Mesenteric fat pad (tissue), 1 donor: ENCODE measurements around the gene OTOG. TPM values are rescaled to one million over a fixed set of nuclear protein-coding genes. Genes with fewer than 3 reads are reported as not detected.

Source experiments
- DNase-seq: peaks from one replicate; pipeline ENCODE4 v3.0.0-alpha.2; 2020; ENCODE audit warnings: low spot score
- total RNA-seq: library from RNA; stranded (reverse); fragmentation: NEBNext Ultra II Directional; extraction: Animal tissue kit (Norgen Biotek cat#: 25700); gene quantifications from one replicate; pipeline ENCODE4 v1.2.1, GENCODE V29; 2021
- donor health status: DM: yes; HTN: yes; CAD: no.

OTOG gene
- total RNA-seq, 1 donor from 2014 or later, result not detected

- no peak for DNase-seq
Measured at GRCh38 chr11:17580271-17580670, 33.2 kb downstream of the OTOG start.

GRCh38 chr11:17581036-17581731 is 34.1 kb downstream of the OTOG start:
- DNase-seq, result peak; percentile 22

- no peak for DNase-seq
Measured at GRCh38 chr11:17581732-17582053, 34.6 kb downstream of the OTOG start.

- DNase-seq, result peak; percentile 72
Measured at GRCh38 chr11:17585911-17586695, 39.0 kb downstream of the OTOG start.

GRCh38 chr11:17588166-17588565 is 41.1 kb downstream of the OTOG start:
- peak; percentile 60 for DNase-seq

DNA sequence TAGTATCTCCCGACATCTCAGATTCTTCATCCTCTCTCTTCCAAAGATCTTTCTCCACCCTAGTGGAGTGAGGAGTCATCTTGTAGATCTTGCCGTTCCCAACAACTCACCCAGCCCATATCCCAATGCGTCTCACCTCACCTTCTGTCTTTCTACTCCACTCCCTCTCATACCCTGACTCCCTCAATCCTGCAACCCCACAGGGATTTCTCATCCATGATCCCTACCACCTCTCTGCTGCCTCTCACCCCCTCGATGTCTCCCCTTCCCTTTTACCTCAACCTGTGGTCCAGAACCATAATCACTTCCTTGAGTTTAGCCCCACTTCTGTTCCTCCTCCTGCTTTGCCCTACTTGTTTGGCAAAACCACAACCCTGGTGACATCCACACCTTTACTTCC is 41.7 kb downstream of the OTOG start:
- peak; percentile 37 for DNase-seq

- DNase-seq, result peak; percentile 69
Measured at GRCh38 chr11:17590463-17590862, 43.4 kb downstream of the OTOG start.

DNA sequence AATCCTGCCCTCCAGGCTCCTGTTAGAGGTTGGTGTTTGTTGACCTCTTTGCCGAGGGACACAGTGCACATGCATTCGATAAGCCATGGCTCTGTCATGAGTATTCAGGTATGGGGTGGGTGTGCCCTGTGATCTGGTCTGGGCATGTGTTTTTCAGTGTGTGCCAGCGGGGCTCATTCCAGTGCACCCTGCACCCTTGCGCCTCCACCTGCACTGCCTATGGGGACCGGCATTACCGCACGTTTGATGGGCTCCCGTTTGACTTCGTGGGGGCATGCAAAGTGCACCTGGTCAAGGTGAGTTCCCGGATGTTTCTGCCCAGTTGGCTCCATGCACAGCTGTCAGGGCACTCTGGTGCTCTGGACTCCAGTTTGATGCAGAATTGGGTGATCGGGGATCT is 44.2 kb downstream of the OTOG start:
- peak; percentile 68 for DNase-seq

DNA sequence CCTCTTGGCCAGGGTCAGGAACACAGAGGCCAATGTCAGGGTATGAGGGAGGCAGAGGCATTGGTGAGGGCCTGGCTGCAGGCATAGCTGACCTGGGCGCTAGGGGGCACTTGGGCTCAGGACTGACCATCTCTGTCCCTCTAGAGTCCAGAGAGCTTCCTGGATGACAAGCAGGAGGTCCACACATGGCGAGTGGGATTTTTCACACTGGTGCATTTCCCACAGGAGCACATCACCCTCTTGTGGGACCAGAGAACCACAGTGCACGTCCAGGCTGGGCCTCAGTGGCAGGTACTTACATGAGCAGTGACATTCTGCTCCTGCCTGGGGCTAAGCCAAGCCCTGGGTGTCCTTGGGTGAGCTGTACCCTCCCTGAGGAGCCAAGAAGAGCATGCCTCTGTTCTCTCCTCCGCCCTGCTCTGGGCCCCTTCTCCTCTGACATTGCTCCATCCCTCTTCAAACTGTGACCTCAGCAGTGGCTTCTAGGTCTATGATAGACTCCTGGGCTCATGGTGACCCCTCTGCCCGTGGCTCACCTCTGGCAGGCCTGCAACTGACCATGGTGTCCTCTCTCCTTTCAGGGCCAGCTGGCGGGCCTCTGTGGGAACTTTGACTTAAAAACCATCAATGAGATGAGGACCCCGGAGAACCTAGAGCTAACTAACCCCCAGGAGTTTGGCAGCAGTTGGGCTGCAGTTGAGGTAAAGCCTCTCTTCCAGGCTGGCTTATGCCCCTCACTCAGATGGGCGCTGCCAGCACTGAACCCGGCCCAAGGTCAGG is 46.6 kb downstream of the OTOG start:
- peak; percentile 71 for DNase-seq

DNA sequence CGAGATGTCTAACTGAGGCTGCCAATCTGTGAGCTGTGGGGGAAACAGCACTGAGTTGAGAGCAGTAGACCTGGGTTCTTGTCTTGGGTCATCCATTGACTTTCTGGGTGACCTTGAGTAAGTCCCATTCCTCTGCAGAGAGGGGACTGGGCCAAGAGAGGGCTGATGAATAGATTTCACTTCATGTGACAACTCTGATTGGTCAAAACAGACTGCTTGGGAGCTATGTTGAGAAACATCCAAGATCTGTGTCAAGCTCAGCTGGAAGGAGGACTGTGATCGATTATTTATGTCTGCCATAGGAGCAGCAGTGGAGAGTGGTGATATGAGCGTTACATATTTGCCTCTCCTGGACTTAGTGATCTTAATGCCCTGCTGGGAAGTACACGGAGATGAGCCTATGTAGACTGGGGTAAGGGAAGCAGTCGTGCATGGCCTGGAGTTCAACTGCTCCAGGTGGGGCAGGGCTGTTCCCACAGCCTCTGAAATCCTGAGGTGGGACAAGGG is 47.7 kb downstream of the OTOG start:
- DNase-seq, result no peak

DNA sequence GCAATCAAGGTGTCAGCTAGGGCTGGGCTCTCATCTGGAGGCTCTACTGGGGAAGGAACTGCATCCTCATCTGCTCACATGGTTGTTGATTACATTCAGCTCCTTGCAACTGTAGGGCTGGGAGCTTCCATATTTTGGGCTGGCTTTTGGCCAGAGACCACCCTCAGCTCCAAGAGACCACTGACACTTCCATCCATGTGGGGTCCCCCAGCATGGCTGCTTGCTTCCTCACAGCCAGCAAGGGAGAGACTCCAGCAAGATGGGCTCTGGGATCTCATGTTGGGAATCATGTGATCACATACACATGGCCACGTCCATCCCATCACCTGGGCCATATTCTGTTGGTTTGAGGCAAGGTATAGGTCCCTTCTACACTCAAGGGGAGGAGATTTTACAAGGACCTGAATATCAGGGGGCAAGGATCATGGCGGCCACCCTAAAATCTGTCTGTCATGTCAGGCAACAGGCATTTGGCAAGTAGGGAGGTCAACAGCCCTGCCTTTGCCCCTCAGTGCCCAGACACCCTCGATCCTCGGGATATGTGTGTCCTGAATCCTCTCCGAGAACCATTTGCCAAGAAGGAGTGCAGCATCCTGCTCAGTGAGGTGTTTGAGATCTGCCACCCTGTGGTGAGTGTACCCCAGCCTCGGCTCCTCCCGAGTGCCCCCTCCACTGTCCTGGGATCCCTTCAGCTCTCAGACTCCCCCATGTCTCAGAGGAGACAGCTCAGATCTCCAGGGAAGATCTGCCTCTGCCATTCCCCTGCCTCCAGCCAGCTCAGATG is 48.7 kb downstream of the OTOG start:
- peak; percentile 81 for DNase-seq

GRCh38 chr11:17596310-17596669 is 49.2 kb downstream of the OTOG start:
- DNase-seq, result no peak

GRCh38 chr11:17596711-17597110 is 49.7 kb downstream of the OTOG start:
- DNase-seq, result no peak

DNA sequence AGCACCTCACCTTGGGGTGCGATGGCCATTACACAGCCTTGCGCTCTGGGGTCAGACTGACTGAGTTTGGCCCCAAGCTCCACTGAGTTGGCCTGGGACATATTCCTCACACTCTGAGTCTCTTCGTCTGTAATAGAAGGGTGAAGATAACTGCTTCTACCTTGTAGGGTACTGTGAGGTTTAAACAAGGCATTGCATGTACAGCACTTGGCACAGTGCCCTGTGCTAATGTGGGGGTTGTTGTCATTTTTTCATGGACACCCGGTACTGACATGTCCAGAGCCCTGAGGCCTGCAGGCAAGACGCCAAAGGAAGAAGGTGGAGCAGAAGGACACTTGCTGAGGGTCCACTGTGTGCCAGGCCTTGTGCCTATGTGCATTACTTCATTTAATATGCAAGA is 50.7 kb downstream of the OTOG start:
- peak; percentile 71 for DNase-seq

DNA sequence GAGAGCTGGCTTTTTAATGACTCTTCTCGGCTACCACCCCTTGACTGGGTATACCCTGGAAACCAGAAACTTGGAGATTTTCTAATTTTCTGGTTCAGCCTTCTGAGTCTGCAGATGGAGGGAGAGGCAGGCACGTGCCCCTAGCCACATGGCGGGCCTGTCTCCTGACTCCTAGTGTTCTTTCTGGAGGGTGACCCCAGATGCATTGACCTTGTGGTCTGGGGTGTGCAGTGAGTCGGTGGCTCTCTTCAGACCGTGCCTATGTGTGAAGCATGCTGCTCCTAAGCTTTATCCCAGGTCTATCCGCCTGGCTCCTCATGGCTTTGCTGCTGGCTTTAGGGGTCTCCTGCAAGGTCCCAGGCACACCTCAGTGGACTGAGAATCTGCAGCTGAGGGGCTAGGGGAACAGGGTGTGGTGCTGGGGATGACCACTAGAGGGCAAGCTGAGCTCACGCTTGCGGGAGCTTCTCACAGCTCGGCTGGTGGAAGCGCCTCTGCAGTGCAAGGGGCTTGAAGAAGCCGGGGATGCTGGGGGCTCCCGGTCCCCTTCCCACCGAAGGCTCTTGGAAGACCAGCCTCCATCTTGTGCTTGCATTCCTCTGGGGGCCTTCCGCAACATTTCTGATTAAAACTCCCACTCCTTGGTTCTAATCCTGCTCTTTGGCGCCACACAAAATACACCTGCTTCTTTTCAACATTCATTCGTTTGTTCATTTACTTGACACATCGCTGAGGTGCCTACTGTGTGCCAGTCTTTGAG is 51.8 kb downstream of the OTOG start:
- DNase-seq, result peak; percentile 90

DNA sequence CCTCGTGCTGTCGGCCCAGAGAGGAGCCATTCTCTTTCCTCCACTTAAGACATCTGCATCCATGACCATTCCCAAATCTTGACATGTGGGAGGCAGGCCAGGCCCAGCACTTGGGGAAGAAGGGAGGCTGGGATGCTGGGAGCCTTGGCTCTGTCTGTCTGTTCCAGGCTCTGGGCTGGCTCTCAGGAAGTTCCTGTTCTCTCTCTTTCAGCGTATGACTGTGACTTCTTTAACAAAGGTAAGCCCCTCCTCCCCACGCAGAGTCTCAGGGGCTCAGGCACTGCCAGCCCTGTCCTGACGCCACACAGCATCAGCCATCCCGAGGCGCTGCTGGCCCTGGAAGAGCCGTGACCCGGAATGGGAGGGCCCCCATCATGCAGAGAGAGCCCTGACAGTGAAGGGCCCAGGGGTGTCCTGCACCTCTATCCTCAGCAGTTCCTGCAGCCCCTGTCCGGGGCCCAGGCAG is 52.4 kb downstream of the OTOG start:
- peak; percentile 82 for DNase-seq

- no peak for DNase-seq
Measured at GRCh38 chr11:17600316-17601255, 53.5 kb downstream of the OTOG start.

- peak; percentile 81 for DNase-seq
Measured at GRCh38 chr11:17601256-17601671, 54.2 kb downstream of the OTOG start.

DNA sequence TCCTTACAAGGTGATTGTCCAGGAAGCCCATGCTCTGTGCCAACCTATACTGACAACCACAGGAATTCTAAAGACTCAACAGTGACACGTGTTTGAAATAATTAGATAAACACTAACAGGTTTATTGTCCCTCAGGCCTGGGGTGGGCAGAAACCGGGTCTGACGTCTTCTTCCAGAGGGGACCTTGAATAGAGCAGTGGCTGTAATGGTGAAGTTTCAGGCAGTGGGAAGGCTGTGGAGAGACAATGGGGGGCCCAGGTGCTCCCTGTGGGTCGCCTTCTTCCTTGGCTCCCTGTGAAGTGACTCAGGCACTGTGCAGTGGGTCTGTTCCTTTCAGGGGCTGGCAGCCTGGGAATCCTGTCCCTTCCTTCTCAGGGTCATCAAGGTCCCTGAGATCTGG is 54.6 kb downstream of the OTOG start:
- DNase-seq, result no peak
